Adrenal gland (tissue), 12 donors: ENCODE measurements around the gene TMEM79. TPM values are rescaled to one million over a fixed set of nuclear protein-coding genes. Genes with fewer than 3 reads are reported as not detected.

ENCODE experiments used
- DNase-seq, 7 donors: peaks; one replicate each; pipeline ENCODE4 v3.0.0-alpha.2; 2019 to 2020
- H3K27ac ChIP-seq, 5 donors: fragments of 200-600 bp; sonication (generic) in 4 of 5; 1 replicate in 3 of 5; 2 replicates in 2 of 5; pipeline versions ENCODE4 v1.5.1 to v1.8.0; 2016 to 2020; ENCODE audit warnings: mild to moderate bottlenecking in 1 of 5
- H3K27me3 ChIP-seq: fragments of 200-600 bp; 2 replicates; pipeline ENCODE4 v1.8.0; 2021
- H3K36me3 ChIP-seq, 2 donors: fragments of 200-600 bp; replicated peaks in 1 of 2; 1 replicate in 1 of 2; 2 replicates in 1 of 2; pipeline versions ENCODE4 v1.5.1 to v1.8.0; 2018 to 2022
- H3K4me1 ChIP-seq, 2 donors: fragments of 200-600 bp; replicated peaks in 1 of 2; 1 replicate in 1 of 2; 2 replicates in 1 of 2; pipeline versions ENCODE4 v1.5.1 to v1.8.0; 2018 to 2021
- H3K4me3 ChIP-seq, 4 donors: fragments of 200-600 bp; sonication (generic) in 3 of 4; one replicate each; pipeline ENCODE4 v1.5.1; 2016 to 2018
- H3K9me3 ChIP-seq, 3 donors: fragments of 200-600 bp; sonication (generic) in 1 of 3; replicated peaks in 1 of 3; 1 replicate in 2 of 3; 2 replicates in 1 of 3; pipeline versions ENCODE4 v1.5.1 to v1.8.0; 2016 to 2021
- CTCF ChIP-seq, 6 experiments: fragments of 450-650 bp in 4 of 6; fragments of 200-600 bp in 2 of 6; sonication (generic) in 1 of 6; IDR thresholded peaks; 1 replicate in 5 of 6; 2 replicates in 1 of 6; pipeline versions ENCODE4 v1.5.1 to v1.8.0; 2016 to 2021; ENCODE audit warnings: antibody characterized with exemption in 6 of 6, mild to moderate bottlenecking in 2 of 6, moderate library complexity in 1 of 6
- POLR2A ChIP-seq, 2 donors: fragments of 450-650 bp; IDR thresholded peaks; one replicate each; pipeline ENCODE4 v1.6.1; 2017; ENCODE audit warnings: antibody characterized with exemption in 2 of 2, mild to moderate bottlenecking in 2 of 2, moderate library complexity in 1 of 2
- WGBS, 4 donors: extraction: QIAGEN DNeasy Blood & Tissue Kit in 2 of 4; methylation state at CpG; one replicate each; pipeline versions ENCODE4 v1.1.5 to v1.1.7; 2013 to 2017; 5-methylcytosine and 5-hydroxymethylcytosine counted together
- intact Hi-C, 2 donors: fragments of 100-400 bp; cut with DNase I; formaldehyde crosslinking; loops; one replicate each; pipeline versions ENCODE4 v1.14.1 to v1.15.0; 2022 to 2023
- polyA plus RNA-seq, 3 donors: library from polyadenylated mRNA; stranded (reverse); fragments of 200-250 nt in 2 of 3; fragments of 350-450 nt in 1 of 3; fragmentation: Illumina TruSeq in 1 of 3; extraction: RNeasy Lipid Tissue Mini Kit (QIAGEN cat#74804) in 1 of 3; gene quantifications; one replicate each; pipeline ENCODE4 v1.2.3, GENCODE V29; 2013 to 2014
- total RNA-seq, 9 donors: library from RNA; depleted of rRNA in 4 of 9; stranded (reverse); fragments of >200 nt in 4 of 9; fragments of 120-200 nt in 1 of 9; fragmentation: NEBNext Ultra II Directional in 1 of 9; extraction: Animal tissue kit (Norgen Biotek cat#: 25700) in 1 of 9; gene quantifications; one replicate each; pipeline versions ENCODE4 v1.1.0 to v1.2.4, GENCODE V29; 2013 to 2023
- donor health status: healthy with polysubstance abuse.
- donor health status: Bipolar disorder and iron deficiency.
- donor health status: DM: yes; HTN: yes; CAD: no.
- donor health status: DM: no; HTN: no; CAD: no.
- donor health status: DM: no; HTN: no; CAD: no.
- donor health status: DM: yes; HTN: yes; CAD: no.

Gene TMEM79
- total and polyA plus RNA-seq, 12 donors = 1.0 to 6.3 (median 3.1) TPM

- 53 to 71% (median 65%) methylated on average over 4 of the region's 4 CpGs for WGBS, 4 donors
- intact Hi-C loops = no loop called here
- Histone ChIP-seq H3K36me3 (peaks cover 0 to 95% of the 10 kb centered on the region in 2 donors), H3K4me3 (no peak overlapping the region), H3K9me3 (no peaks in the 10 kb centered on the region), H3K27ac (peak overlapping the region in 3 of 5 donors; percentile 5 to 37 (median 26)), H3K4me1 (peaks cover 0 to 3% of the 10 kb centered on the region in 2 donors), H3K27me3 (no peaks in the 10 kb centered on the region)
- no peak for DNase-seq
- TF ChIP-seq CTCF (IDR thresholded peaks at IDR 0.05) (no peak), POLR2A (IDR thresholded peaks at IDR 0.05) (no peak)
These were observed 15.8 kb upstream of the TMEM79 start for GRCh38 chr1:156268336-156268735.

DNA sequence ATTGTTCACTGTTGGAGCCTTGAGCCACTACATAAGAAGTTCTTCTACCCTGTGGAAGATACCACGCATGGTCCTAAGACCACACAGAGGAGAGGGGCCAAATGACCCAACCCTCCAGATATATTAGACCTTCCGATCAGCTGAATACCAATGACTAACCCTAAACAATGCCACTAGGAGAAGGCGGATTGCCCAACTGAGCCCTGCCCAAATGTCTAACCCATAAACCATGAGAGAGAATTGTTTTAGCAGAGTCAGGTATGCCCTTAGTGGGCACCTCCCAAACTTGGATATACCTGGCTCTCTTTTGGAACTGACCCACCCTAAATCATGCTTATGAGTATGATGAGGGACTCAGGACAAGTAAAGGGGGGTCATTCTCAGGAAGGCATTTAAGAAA, 13.8 kb upstream of the TMEM79 start:
- intact Hi-C loops = no loop called here
- WGBS, 4 donors = 94 to 100% (median 98%) methylated on average over 3 of the region's 3 CpGs
- Histone ChIP-seq H3K4me3 (no peak overlapping the region), H3K27ac (no peak overlapping the region), H3K4me1 (no peaks in the 10 kb centered on the region), H3K27me3 (no peaks in the 10 kb centered on the region), H3K36me3 (peaks cover 0 to 99% of the 10 kb centered on the region in 2 donors), H3K9me3 (no peaks in the 10 kb centered on the region)
- TF ChIP-seq POLR2A (IDR thresholded peaks at IDR 0.05) (no peak), CTCF (IDR thresholded peaks at IDR 0.05) (no peak)
- no peak for DNase-seq

- Histone ChIP-seq H3K9me3 (no peaks in the 10 kb centered on the region), H3K4me1 (peaks cover 8 to 11% of the 10 kb centered on the region in 2 donors), H3K4me3 (no peak overlapping the region), H3K27ac (peak overlapping the region in 1 of 5 donors; percentile 2), H3K36me3 (peaks cover 0 to 73% of the 10 kb centered on the region in 2 donors), H3K27me3 (no peaks in the 10 kb centered on the region)
- intact Hi-C loops = no loop called here
- no peak for DNase-seq
- no peak for TF ChIP-seq CTCF (IDR thresholded peaks at IDR 0.05)
- no peak for TF ChIP-seq POLR2A (IDR thresholded peaks at IDR 0.05)
These were observed 7.6 kb upstream of the TMEM79 start for GRCh38 chr1:156276532-156276931.

GRCh38 chr1:156276966-156277381, 7.2 kb upstream of the TMEM79 start:
- intact Hi-C loops = no loop called here
- Histone ChIP-seq H3K27ac (peak overlapping the region in 1 of 5 donors; percentile 2), H3K9me3 (no peaks in the 10 kb centered on the region), H3K36me3 (peaks cover 0 to 69% of the 10 kb centered on the region in 2 donors), H3K4me1 (peaks cover 11 to 15% of the 10 kb centered on the region in 2 donors), H3K27me3 (no peaks in the 10 kb centered on the region), H3K4me3 (no peak overlapping the region)
- peak in 1 of 7 donors; percentile 23 for DNase-seq
- TF ChIP-seq POLR2A (IDR thresholded peaks at IDR 0.05) = no peak
- TF ChIP-seq CTCF (IDR thresholded peaks at IDR 0.05) = no peak
- WGBS, 4 donors = 57 to 75% (median 67%) methylated on average over 4 to 6 of the region's 6 CpGs
